ENCODE data around the gene SLC41A2.
"Not testable (repeated sequence)": the region's sequence is repeated elsewhere in the genome, so short reads cannot be mapped to it uniquely, and the experiment has no call there.

SLC41A2 gene

DNA sequence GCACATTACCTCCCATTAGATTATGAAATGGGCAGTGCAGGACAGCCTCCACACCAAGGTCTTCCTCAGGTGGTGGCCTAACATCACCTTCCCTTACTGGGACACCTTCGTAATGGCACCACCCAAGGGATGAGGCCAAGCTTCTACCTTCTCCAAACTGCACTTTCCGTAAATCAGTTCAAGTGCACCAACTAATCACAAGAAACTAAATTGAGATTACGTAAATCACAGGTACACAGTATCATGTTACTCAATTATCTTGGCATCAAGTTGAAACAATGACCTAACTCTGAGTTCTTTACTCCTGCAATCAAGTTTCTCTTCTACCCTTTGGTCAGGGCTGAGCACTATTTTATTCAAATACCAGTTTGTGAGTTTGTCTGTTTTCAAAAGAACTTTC is 13.8 kb downstream of the SLC41A2 start:
- in situ Hi-C loops (cut with HindIII; ENCODE audit: low sequenced_read_pairs), result no loop called here
- H3K4me3 ChIP-seq (ENCODE audit: low read depth, low read length), result no peak overlapping the region
- DNase-seq (ENCODE audit: low read depth), result no peak
- TF ChIP-seq CTCF (IDR thresholded peaks at IDR 0.05; ENCODE audit: low read depth, low read length, missing control alignments), result no peak

DNA sequence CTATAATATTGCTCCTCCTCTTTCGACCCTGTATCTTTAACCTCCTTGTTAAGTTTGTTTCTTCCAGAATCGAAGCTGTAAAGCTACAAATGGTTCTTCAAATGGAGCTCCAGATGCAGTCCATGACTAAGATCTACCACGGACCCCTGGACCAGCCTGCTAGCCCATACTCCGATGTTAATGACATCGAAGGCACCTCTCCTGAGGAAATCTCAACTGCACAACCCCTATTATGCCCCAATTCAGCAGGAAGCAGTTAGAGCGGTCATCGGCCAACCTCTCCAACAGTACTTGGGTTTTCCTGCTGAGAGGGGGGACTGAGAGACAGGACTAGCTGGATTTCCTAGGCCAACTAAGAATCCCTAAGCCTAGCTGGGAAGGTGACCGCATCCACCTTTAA is 14.7 kb downstream of the SLC41A2 start:
- H3K4me3 ChIP-seq (ENCODE audit: low read depth, low read length); in situ Hi-C loops (cut with HindIII; ENCODE audit: low sequenced_read_pairs); DNase-seq (ENCODE audit: low read depth): not testable (repeated sequence)

GRCh38 chr12:104942075-104942474 is 16.0 kb downstream of the SLC41A2 start:
- no peak overlapping the region for H3K4me3 ChIP-seq (ENCODE audit: low read depth, low read length)
- TF ChIP-seq CTCF (IDR thresholded peaks at IDR 0.05; ENCODE audit: low read depth, low read length, missing control alignments), result no peak
- no peak for DNase-seq (ENCODE audit: low read depth)
- in situ Hi-C loops (cut with HindIII; ENCODE audit: low sequenced_read_pairs), result no loop called here

DNA sequence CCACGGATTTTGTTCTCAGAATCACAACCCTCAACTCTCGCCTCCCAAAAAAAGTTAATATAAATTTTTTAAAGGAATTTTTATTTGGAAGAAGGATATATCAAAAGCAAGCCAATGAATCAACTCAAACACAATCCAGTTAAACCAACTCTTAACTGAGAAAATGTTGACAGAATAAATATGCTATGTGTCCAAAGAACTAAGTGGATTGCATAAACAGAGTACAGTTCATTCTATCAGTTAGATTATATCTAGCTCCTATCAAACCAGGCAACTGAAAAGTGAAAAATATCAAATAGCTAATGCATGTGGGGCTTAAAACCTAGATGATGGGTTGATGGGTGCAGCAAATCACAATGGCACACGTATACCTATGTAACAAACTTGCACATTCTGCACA is 16.6 kb downstream of the SLC41A2 start:
- DNase-seq (ENCODE audit: low read depth), result no peak
- H3K4me3 ChIP-seq (ENCODE audit: low read depth, low read length), result no peak overlapping the region
- in situ Hi-C loops (cut with HindIII; ENCODE audit: low sequenced_read_pairs), result no loop called here
- TF ChIP-seq CTCF (IDR thresholded peaks at IDR 0.05; ENCODE audit: low read depth, low read length, missing control alignments), result no peak

DNA sequence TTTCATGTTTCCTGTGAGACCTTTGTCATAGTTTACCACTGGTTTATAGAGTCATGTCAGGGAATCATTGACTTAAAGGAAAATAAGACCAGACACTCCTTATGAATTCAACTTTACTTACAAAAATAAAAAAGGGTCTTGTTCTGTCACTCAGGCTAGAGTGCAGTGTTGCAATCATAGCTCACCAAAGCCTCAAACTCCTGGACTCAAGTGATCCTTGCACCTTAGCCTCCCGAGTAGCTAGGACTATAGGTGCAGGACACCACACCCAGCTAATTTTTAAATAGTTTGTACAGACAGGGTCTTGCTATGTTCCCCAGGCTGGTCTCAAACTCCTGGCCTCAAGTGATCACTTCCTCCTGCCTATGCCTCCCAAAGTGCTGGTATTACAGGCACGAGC is 19.0 kb downstream of the SLC41A2 start:
- no peak overlapping the region for H3K4me3 ChIP-seq (ENCODE audit: low read depth, low read length)
- in situ Hi-C loops (cut with HindIII; ENCODE audit: low sequenced_read_pairs), result no loop called here
- no peak for DNase-seq (ENCODE audit: low read depth)
- no peak for TF ChIP-seq CTCF (IDR thresholded peaks at IDR 0.05; ENCODE audit: low read depth, low read length, missing control alignments)

DNA sequence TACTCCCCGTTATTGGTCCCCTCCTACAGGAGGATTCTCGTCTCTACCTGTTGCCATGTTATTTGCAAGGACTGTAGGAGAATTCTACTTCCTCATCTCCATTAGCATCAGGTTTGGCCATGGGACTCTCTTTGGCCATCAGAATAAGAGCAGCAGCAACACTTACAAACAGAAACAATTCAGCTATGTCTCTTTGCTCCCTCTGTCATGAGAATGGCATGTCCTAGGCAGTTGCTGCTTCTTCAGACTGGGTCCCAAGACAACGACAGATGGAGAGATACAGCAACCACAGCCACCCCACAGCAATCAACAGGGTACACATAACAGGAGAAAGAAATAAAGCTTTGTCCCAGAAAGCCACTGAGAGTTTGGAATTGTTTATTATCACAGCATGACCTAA is 19.7 kb downstream of the SLC41A2 start:
- DNase-seq (ENCODE audit: low read depth), result no peak
- in situ Hi-C loops (cut with HindIII; ENCODE audit: low sequenced_read_pairs), result no loop called here
- no peak overlapping the region for H3K4me3 ChIP-seq (ENCODE audit: low read depth, low read length)
- no peak for TF ChIP-seq CTCF (IDR thresholded peaks at IDR 0.05; ENCODE audit: low read depth, low read length, missing control alignments)

- in situ Hi-C loops (cut with HindIII; ENCODE audit: low sequenced_read_pairs), result no loop called here
- TF ChIP-seq CTCF (IDR thresholded peaks at IDR 0.05; ENCODE audit: low read depth, low read length, missing control alignments), result no peak
- H3K4me3 ChIP-seq (ENCODE audit: low read depth, low read length), result no peak overlapping the region
- no peak for DNase-seq (ENCODE audit: low read depth)
Observed at GRCh38 chr12:104935886-104936285, 22.2 kb downstream of the SLC41A2 start.

All from astrocyte of the cerebellum (primary cell).